Adrenal gland (tissue), 5 donors: ENCODE measurements around the gene HDAC4.

Experiments used
- CTCF ChIP-seq, 6 experiments: fragments of 450-650 bp in 4 of 6; fragments of 200-600 bp in 2 of 6; sonication (generic) in 1 of 6; IDR thresholded peaks; 1 replicate in 5 of 6; 2 replicates in 1 of 6; pipeline versions ENCODE4 v1.5.1 to v1.8.0; 2016 to 2021; ENCODE audit warnings: antibody characterized with exemption in 6 of 6, mild to moderate bottlenecking in 2 of 6, moderate library complexity in 1 of 6
- POLR2A ChIP-seq, 2 donors: fragments of 450-650 bp; IDR thresholded peaks; one replicate each; pipeline ENCODE4 v1.6.1; 2017; ENCODE audit warnings: antibody characterized with exemption in 2 of 2, mild to moderate bottlenecking in 2 of 2, moderate library complexity in 1 of 2
- donor health status: DM: no; HTN: no; CAD: no.

GRCh38 chr2:239349453-239350135 lies 51.2 kb downstream of the HDAC4 start:
- no peak for TF ChIP-seq CTCF (IDR thresholded peaks at IDR 0.05)
- no peak for TF ChIP-seq POLR2A (IDR thresholded peaks at IDR 0.05)
